HG03060 (cell line): ENCODE results near the gene ITGB2.
"Not testable (repeated sequence)": the region's sequence is repeated elsewhere in the genome, so short reads cannot be mapped to it uniquely, and the experiment has no call there.

Source experiments
- ATAC-seq: cut with Tn5 transposase; IDR thresholded peaks from one replicate; pipeline ENCODE4 v1.9.1; 2021; ENCODE audit warnings: low read depth, moderate number of reproducible peaks; ENCODE audit not compliant: unreplicated experiment

Gene ITGB2

DNA sequence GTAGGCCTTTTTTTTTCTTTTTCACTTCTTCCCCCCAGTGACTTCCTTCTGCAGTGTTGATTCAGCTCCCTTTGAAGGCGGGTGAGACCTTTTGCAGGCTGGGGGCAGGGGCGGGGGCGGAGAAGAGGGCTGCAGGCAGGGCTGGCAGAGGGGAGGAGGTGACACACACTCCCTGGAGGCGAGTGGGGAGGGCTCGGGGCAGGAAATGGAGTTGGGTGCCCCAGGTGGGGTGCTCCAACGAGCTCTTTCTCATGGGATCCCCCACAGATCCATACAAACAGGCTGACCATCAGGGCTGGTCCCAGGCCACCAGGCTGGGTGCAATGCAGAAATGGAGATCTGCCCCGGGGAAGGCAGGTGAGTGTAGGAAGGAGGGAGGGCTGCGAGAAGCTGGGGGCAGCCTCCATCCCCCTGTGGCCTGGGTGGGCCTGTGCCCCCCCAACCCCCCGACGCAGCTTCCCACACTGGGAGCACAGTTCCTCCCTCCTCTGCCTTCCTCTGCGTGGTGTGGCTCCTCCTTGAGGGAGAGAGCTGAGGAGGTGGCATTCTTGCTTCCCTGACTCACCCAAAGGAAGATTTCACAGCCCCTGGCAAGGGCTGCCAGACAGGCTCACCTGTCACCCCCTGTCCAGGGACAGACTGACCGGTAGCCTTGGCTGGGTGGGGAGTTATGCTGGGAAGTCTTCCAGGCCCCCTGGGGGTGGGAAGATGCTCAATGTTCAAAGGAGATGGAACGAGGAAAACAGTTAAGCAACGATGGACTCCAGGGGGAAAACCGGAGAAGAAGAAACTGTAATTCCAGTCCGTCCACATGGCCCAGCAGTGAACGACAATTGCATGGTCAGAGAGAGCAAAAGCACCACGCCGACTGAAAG is 7.1 kb upstream of the ITGB2 start:
- no peak for ATAC-seq

DNA sequence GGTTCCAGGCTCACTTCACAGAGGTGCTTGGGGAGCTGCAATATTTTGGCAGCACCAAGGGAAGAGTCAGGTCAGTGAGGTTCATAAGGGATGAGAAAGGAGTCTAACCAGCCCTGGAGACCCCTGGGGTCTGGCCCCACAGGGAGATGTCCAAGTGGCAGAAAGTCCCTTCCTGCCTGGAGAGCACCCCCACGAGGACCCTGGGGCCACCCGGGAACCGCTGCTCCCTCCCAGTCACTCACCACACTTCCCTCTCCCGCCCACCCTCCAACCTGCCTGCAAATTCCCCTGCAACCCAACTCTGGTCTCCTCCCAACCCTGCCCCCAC is 6.5 kb upstream of the ITGB2 start:
- ATAC-seq, result no peak

DNA sequence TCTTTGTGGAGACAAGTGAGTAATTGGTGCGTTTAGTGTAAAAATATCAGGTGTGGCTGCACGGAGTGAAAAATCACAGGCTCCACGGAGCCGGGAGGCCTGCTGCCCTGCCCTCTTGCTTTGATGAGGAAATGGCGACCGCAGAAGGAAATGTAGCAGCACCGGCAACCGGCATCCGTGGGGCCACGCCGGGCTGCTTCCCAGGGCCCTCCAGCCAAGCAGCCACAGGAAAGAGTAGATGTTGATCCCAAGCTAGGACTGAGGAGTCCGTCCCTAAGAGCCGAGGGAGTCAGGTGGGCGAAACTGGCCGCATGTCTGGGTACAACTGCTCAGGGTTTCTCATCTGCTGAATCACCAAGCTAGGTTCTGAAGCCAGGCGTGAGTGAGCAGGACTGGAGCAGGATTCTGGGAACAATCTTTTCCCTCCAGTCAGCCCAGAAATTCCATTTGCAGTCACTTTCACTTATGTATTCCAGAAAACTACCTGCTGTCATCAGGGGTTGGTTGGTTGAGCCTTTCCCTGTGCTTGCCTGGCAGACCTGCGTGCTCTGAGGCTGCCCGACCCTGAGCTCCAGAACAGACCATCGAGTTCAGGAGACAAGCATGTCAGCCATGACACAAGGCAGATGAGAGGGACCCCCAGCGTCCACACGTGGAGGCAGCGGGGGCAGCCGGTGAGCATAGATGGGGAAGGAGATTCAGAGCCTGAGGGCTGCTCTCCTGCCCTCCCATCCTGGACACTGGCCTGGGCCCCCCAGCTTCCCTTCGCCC is 5.8 kb upstream of the ITGB2 start:
- ATAC-seq, result no peak

DNA sequence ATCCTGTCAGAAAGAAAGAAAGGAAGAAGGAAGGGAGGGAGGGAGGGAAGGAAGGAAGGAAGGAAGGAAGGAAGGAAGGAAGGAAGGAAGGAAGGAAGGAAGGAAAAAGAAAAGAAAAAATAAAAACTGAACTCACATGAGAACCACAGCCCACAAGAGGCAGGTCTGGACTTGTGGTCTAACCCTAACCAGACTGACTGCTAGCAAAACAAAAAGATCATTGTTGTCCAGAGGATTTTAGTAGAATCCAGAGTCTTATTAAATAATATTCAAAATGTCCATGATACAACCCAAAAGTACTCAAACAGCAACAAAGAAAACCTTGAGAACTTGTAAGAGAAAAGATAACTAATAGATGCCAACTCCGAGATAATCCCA is 4.7 kb upstream of the ITGB2 start:
- no peak for ATAC-seq

DNA sequence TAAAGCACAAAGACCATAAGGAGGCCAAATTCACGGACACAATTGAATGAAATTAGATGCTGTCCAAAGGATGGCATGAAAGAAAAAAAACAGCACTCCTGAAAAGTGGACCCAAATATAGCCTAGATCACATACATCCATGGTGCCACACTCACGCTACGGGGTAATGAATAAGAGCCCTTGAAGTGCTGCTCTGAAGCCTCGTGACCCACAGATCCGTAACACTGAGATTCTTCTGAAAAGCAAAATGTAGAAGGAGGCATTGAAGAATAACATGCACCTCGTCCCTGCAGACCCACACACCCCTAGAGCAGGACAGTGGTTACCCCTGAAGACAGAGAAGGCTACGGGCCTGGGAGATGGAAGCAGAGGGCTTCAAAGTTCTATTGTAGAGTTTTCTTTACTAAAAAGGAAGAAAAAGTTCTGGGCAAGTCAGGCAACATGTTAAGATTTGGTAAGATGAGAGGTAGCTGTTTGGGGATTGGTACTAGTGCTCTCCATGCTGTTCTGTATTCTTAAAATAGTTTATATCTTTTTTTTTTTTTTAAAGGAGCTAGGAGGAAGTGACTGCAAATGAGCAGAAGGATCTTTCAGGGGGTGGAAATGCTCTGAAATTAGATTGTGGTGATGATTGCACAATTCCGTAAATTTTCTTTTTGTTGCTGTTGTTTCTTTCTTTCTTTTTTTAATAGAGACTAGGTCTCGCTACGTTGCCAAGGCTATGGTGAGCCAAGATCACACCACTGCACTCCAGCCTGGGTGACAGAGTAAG is 4.1 kb upstream of the ITGB2 start:
- no peak for ATAC-seq

DNA sequence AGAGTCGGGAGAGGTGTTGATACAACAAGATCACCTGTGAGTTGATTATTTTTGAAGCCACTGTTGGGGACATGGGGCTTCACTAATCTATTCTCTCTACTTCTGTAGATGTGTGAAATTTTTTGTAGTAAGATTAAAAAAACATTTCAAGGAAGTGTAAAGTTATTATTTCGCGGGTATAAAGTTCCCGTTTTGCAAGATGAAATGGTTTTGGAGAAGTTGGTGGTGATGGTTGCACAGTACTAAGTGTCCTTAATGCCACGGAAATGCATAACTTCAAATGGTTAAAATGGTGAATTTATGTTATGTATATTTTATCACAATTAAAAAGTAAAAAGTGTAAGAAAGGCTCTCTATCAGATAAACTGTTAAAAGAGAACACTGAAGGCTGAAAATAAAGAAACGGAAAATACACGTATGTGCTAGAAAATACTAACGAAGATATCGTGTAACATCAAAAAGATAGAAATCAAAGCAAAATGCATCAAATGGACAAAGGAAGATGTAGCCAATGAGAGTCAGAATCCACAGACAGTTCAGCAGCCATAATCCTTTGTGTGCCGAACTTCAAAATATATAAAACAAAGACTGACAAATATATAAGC is 2.9 kb upstream of the ITGB2 start:
- ATAC-seq, result no peak

DNA sequence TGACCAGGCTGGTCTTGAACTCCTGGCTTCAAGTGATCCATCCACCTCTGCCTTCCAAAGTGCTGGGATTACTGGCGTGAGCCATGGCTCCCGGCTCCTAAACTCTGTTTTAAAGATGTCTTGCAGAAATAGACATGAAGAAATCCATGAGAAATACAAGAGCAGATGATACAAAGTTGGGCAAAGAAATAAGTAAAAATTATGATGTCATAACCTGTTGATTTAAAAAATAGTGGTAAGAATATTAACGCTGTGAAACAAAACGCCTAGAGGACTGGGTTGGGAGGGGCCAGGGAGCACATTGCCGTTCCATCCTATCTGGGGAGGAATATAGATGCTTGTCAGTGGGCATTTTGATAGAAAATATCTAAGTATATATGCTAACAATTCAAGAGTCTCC is 1.2 kb upstream of the ITGB2 start:
- no peak for ATAC-seq

DNA sequence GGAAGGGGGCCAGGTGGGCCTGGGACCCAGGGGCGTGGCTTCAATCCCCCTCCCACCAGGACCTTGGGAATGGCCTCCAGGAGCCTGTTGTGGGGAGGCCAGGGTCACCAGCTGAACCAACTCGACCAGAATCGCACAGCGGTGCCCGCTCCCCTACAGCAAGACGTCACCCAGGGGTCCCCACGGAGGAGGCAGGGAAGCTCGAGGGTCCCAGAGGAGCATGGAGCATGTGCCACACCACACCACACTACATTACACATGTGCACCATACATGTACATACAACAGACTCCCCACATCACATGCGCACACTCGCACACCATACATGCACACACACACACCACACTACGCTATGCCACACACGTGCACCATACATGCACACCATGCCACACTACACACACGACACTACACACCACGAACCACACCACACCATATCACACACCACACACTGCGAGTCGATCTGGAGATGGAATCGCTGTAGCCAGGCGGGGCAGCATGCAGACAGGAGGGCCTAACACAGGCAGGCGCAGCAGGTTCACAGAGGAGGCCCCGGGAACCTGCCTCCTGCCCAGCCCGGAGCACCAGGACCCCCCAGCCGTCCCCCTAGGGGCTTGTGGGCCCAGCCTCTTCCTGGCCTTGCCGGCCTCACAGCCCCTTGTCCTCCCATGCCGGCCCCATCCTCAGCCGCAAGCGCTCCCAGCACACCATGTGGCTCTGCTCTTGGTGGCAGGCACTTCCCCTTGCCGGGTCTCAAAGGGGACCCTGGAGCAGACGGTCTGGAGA is 596 bp downstream of the ITGB2 start:
- no peak for ATAC-seq

DNA sequence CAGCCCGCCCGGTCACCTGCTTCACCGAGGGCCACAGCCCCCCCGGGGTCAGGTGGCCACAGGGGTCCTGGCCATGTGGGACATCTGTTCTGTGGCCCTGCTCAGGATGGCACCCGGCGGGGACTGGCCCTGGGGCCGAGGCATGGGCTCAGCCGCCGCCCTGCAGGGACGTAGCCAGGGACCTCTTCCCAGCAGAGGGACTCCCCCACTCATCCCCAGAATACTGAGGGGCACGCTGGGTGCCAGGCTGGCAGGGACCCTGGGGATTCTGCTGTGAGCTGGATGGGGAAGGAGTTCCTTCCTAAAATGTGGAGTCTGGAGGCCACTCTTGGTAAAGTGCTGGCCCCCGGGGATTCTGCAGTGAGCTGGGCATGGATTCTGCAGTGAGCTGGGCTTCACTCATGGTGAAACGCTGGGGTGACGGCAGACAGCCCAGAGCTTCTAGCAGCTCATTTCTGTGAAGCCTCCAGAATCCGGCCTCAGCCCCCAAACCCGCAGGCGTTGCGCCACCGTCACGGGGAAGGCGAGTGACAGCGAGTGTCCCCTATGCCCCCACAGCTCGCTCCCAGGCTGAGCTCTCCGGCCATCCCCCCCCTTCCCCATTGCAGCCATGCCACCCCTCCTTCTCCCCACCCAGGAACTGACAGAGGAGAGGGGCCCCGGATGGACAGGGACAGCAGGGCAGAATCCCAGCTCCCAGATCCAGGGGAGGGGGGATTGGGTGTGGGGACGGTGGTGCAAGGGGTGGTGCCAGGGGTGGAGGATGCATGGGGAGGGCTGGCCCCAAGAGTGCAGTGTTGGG is 1.4 kb downstream of the ITGB2 start:
- ATAC-seq, result no peak

DNA sequence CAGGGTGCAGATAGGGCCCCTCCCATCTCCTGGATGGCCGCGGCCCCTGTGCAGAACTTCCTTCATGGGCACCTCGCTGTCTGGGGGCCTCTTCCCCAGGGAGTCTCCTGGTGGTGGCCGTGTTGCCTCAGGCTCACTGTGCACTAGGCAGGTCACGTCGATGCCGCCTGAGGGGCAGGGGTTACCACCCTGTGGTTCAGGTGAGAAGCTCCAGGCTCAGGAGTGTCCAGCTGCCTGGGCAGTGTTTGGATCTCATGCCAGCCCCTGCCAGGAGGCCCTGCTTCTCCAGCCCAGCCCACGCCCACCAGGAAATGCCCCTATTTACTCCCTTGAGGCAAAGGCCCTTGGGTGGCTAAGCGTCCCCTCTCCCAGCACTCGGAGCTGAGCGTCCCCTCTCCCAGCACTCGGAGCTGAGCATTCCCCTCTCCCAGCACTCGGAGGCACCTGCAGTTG is 2.1 kb downstream of the ITGB2 start:
- no peak for ATAC-seq

DNA sequence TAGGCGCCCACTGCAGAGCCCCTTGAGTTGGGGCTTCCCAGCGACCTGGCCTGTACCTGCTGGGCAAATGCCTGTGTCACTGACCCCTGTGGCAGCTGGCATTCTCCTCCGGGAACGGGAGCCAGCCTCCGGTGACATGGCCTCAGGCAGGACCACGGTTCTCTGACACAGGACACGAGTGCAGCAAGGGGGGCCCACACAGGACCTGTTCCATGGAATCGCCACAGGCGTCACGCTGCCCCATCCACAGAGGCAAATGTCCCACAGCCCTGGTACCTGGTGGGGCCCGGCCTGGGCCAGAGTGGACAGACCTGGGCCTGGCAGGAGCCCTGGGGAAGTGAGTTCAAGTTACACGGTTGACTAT is 2.6 kb downstream of the ITGB2 start:
- no peak for ATAC-seq

DNA sequence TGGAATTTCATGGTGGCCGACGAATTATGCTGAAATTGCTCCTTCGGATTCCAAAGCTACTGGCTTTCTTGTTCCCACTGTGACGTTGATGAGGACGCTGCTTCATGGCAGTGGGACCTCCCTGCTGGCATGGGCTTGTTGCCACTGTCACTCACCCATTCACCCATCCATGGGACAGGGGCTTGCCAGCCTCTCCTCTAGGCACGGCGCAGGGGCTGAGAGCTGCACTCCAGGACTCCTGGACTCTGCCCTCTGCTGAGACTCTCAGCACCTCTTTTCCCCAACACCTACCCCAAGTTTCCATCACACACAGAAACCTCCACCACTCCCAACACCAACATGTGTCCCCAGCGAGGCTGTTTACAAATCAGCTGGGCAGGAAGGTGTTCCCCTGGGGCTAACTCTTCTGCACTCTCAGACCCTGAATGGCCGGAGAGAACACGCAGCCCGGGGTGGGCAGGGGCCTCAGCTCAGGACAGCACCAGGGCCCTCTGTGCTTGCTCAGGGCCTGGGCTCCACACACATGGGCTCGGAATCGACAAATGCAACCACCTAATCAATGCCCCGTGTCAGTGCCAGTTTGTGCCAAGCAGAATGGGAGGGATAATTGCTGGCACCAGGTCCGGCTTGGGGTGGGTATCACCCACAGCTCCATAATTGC is 3.1 kb downstream of the ITGB2 start:
- ATAC-seq, result no peak

DNA sequence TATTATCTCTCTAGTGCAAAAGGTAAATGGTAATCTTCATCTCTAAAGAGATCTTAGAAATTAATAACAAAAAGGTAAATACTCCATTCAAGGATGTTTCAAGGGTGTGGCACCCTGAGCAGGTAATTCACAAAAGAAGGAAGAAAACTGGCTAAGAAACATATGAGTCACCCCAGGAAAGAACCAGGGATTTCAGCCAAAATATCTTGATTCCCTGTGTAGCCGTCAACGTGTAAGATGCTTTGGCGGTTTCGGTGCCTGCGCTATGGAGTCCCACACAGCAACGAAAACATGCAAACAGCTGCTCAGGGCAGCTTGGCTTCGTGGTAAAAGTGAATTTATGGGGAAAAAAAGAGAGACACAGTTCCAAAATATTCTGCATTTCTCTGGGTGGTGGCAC is 3.7 kb downstream of the ITGB2 start:
- ATAC-seq, result no peak

DNA sequence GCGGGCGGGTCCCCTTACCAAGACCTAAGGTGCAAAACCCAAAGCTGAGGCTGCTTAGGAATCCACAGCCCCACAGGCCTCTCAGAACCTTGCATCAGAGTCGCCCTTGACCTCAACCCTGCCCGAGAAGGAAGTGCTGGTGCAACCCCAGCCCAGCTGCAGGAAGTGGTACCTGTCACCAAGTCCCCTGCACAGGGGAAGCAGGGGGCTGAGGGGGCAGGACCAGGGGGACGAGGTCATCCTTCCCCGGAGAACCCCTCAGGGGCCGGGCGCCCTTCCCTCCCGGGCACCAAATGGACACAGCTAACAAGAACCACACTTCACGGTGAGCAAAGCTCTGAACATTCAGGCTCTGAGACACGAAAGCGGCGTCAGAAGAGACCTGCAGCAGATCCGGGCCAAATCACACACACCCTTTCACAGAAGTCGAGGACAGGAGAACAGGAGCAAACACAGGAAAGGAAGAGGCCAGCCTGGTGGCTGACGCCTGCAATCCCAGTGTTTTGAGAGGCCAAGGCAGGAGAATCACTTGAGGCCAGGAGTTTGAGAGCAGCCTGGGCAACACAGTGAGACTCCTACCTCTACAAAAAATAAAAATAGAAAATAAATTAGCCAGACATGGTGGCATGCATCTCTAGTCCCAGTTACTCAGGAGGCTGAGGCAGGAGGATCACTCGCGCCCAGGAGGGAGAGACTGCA is 6.4 kb downstream of the ITGB2 start:
- ATAC-seq, result no peak

DNA sequence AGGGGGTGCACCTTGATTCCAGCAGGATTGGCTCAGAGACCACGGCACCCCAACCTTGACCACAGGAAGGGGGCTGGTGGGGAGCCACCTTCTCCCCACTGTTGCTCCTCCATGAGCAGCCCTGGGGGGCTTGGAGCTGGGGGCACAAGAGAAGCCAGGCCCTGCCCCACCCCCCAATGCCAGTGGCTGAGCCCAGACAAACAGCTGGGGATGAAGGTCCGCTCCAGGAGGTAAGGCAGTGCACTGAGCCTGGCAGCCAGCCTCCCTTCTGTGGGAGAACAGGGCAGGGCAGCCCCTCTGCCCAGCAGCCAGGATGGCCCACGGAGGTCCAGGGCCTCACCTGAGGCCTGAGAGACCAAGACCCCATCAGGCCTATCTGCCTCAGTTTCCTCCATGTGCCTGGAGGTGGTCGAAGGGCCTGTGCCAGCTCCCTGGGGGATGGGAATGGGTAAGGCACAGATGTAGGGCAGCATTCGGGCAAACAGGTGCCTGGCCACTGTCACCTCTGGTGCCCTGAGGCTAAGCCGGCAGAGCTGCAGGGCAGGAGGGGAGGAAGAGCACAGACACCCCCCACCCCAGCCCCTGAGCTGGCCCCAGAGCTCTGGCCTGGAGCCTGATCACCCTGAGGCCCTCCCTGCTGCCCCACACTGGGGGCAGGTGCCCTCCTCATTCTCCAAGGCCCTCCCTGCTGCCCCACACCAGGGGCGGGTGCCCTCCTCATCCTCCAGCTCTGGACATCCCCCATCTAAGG is 7.1 kb downstream of the ITGB2 start:
- ATAC-seq, result no peak

DNA sequence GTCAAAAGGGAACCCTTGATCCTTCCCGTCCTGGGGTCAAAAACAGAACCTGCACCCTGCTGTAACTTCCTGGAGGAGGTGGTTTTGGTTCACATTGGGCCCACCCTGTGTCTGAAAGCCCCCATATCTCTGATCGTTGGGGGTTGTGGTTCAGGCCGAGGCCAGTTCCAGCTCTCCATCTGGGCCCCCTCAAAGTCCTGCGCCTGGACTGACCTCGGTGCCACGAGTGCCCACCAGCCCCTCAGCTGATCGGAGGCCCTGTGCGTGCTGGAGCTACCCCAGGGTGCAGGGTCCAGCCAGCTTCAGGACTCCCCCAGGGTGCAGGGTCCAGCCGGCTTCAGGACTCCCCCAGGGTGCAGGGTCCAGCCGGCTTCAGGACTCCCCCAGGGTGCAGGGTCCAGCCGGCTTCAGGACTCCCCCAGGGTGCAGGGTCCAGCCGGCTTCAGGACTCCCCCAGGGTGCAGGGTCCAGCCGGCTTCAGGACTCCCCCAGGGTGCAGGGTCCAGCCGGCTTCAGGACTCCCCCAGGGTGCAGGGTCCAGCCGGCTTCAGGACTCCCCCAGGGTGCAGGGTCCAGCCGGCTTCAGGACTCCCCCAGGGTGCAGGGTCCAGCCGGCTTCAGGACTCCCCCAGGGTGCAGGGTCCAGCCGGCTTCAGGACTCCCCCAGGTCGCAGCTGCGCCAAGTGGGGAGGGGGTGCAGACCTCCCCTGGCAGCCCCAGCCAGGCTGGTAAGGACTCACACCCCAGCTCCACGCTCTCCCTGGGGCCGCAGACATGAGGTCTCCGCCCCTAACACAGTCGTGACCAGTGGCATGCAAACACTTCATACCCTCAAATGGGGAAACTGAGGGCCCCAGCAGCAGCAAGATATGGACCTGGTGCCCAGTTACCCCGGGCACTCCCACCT is 7.9 kb downstream of the ITGB2 start:
- not testable (repeated sequence) for ATAC-seq

DNA sequence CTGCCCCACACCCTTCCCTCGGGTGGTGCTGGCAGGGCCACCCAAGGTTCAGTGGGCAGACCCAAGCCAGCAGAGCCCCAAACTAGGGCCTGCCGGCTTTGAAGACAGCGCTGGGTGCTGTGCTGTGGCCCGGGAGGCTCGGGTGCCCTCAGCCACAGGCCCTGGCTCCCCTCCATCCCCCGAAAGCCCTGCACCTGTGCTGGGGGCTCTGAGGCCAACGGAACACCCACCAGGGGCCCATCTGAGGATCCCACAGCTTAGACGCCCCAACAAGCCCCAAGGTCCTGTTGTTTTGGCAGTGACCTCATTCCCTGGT is 8.6 kb downstream of the ITGB2 start:
- ATAC-seq, result no peak
